ENCODE data around the gene KLK13.

KLK13 gene

DNA sequence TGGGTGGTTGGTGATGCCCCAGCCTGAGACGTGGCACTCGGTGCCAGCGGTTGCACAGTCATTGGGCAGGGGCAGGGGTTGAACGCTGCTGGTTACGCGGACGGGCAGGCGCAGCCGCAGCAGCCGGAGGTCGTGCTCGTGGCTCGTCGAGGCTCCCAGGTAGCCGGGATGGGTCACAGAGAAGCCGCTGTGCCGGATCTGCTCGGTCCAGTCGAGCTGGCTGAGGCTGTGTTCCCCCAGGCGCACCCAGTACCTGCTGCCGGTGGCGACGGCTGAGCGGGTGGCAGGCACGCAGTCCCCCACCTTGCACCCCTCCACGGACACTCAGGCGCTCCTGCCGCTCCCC, 33.0 kb downstream of the KLK13 start:
- no peak overlapping the region for H3K4me3 ChIP-seq (ENCODE audit: control insufficient read depth, low read depth, low read length)
- no peak for DNase-seq (ENCODE audit: low read depth)
- TF ChIP-seq, protein P1, sequence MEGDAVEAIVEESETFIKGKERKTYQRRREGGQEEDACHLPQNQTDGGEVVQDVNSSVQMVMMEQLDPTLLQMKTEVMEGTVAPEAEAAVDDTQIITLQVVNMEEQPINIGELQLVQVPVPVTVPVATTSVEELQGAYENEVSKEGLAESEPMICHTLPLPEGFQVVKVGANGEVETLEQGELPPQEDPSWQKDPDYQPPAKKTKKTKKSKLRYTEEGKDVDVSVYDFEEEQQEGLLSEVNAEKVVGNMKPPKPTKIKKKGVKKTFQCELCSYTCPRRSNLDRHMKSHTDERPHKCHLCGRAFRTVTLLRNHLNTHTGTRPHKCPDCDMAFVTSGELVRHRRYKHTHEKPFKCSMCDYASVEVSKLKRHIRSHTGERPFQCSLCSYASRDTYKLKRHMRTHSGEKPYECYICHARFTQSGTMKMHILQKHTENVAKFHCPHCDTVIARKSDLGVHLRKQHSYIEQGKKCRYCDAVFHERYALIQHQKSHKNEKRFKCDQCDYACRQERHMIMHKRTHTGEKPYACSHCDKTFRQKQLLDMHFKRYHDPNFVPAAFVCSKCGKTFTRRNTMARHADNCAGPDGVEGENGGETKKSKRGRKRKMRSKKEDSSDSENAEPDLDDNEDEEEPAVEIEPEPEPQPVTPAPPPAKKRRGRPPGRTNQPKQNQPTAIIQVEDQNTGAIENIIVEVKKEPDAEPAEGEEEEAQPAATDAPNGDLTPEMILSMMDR (IDR thresholded peaks at IDR 0.05; ENCODE audit: control insufficient read depth, insufficient read depth, low read depth, low read length, missing control alignments) = no peak

DNA sequence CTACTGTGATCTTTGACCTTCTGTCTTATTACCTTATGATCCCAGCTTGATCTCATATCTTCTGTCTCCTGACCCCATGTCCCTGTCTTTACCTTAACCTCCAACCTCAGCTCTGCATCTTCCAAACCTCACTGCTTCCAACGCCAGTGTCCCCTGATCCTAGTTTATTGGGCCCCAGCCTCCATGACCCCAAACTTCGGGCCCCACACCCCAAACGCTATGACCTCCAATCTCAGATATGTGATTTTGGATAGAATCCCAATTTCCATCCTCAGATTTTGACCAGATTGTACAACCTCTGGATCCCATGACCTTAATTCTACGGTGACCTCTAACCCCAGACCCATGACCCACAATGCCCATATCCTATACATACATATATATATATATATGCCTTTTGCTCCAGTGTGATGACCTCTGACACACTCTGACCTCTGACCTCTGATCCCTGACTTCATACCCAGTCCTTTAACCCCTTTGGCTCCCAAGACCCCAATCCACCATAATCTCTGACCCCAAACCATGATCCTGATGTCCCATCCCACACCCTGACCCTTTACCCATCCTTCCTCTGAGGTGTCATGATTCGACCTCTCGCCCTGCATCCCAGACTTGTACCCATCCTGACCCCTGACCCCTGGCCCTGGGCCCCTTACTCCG, 33.5 kb downstream of the KLK13 start:
- no peak for DNase-seq (ENCODE audit: low read depth)
- no peak overlapping the region for H3K4me3 ChIP-seq (ENCODE audit: control insufficient read depth, low read depth, low read length)
- TF ChIP-seq, protein P1 (IDR thresholded peaks at IDR 0.05; ENCODE audit: control insufficient read depth, insufficient read depth, low read depth, low read length, missing control alignments) = no peak

DNA sequence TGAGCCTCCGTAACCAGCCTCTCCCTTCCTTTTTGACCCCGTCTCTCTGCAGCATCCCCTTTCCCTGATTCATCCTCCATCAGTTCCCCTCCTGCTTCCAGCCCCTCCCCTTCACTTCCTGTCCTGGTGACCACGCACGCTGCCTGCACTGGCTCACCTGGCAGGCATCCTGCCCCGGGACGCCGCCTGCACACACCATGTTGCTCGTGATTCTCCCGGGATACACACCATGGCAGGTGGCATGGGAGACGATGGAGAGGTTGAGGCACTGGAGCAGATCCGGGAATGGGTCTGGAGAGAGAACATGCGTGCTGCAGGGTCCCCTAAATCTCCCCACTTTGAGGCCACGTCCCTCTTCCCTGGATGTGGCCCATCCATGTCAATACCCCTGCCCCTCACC, 34.3 kb downstream of the KLK13 start:
- no peak overlapping the region for H3K4me3 ChIP-seq (ENCODE audit: control insufficient read depth, low read depth, low read length)
- no peak for DNase-seq (ENCODE audit: low read depth)
- TF ChIP-seq, protein P1 (IDR thresholded peaks at IDR 0.05; ENCODE audit: control insufficient read depth, insufficient read depth, low read depth, low read length, missing control alignments) = no peak

DNA sequence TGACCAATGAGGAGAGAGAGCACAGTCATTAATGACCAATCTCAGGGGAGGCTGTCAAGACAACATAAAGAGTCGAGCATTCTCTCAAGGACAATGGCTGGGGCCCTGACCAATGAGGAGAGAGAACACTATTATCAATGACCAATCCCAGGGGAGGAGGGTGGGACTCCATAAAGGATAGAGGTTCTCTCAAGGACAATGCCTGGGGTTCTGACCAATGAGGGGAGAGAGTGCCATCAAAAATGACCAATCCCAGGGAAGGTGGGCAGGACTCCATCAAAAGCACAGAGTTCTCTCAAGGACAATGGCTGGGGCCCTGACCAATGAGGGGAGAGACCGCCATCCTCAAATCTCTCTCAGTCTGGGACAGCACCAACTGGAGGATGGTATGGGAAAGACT, 35.2 kb downstream of the KLK13 start:
- H3K4me3 ChIP-seq (ENCODE audit: control insufficient read depth, low read depth, low read length) = no peak overlapping the region
- TF ChIP-seq, protein P1 (IDR thresholded peaks at IDR 0.05; ENCODE audit: control insufficient read depth, insufficient read depth, low read depth, low read length, missing control alignments) = no peak
- no peak for DNase-seq (ENCODE audit: low read depth)

DNA sequence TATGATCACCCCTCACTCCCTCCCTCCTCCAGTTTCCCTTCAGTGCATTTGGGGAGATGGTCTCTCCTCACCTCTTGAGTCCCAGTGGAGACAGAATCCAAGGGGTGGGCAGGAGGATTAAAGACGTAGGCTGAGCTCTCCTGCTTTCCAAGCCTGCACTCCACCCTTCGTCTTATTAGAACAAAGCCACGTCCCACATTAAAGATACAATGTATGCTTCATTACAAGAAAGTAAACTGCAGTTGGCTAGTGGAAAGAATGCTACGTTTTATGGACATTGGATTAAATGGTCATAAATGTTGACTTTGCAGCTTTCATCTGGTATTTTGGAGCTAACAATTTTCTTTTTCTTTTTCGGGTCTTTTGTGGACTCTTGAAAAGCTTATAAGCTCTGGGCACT, 37.0 kb downstream of the KLK13 start:
- TF ChIP-seq, protein P1 (IDR thresholded peaks at IDR 0.05; ENCODE audit: control insufficient read depth, insufficient read depth, low read depth, low read length, missing control alignments) = no peak
- DNase-seq (ENCODE audit: low read depth) = no peak
- H3K4me3 ChIP-seq (ENCODE audit: control insufficient read depth, low read depth, low read length) = no peak overlapping the region

DNA sequence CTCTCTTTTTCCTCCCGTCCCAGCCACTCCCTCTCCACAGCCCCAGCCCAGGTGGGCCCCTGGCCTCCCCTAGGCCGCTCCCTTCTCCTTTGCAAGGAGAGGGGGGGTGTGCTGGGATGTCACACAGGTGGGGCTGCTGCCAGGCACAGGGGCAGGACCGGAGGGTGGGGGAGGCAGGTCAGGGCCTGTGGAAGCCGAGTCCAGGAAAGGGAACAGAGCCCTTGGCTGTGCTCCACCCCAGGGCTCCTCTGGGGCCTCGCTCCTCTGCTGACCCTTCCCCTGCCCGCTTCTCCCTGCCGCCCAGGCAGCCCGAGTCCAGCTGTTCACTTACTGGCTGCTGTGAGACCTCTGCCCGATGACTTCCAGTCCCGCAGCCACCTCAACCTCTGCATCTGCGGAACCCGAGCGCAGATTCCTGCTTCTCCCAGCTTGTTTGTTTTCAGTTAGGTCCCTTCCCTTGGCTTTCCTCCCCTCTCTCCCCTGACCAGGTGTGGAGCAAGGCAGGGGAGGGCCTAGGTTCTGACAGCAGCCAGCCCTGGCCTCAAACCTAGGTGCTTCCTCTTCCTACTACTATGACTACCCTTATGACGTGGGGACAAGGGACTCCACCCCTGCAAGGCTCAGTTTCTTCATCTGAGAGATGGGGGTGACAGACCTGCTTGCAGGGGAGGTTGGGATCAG, 37.6 kb downstream of the KLK13 start:
- H3K4me3 ChIP-seq (ENCODE audit: control insufficient read depth, low read depth, low read length) = no peak overlapping the region
- TF ChIP-seq, protein P1 (IDR thresholded peaks at IDR 0.05; ENCODE audit: control insufficient read depth, insufficient read depth, low read depth, low read length, missing control alignments) = no peak
- DNase-seq (ENCODE audit: low read depth) = no peak
